ENCODE data around the gene TFDP2.

GRCh38 chr3:142152384-142152783 lies 3.0 kb upstream of the TFDP2 start:
- TF ChIP-seq EZH2 (IDR thresholded peaks at IDR 0.05; ENCODE audit: insufficient read depth, poor library complexity, severe bottlenecking) (no peak), EZH2phosphoT487 (IDR thresholded peaks at IDR 0.05; ENCODE audit: insufficient read depth, low read depth) (no peak)

Data from GM23248 (cell line).